Fibroblast of lung (primary cell): ENCODE results near the gene STOX2.

Experiments
- CTCF ChIP-seq, 2 donors: IDR thresholded peaks in 1 of 2; conservative IDR thresholded peaks in 1 of 2; 1 replicate in 1 of 2; 2 replicates in 1 of 2; pipeline ENCODE4 v1.5.1; 2011 to 2012; ENCODE audit warnings: low read length in 2 of 2, control low read depth in 1 of 2, inconsistent platforms in 1 of 2, low read depth in 1 of 2, mild to moderate bottlenecking in 1 of 2
- EZH2 ChIP-seq: IDR thresholded peaks from 2 replicates; pipeline ENCODE4 v1.5.1; 2012; ENCODE audit warnings: low read length, control low read depth, mild to moderate bottlenecking; ENCODE audit errors: missing control alignments

GRCh38 chr4:183858011-183858615, 47.0 kb upstream of the STOX2 start:
- no peak for TF ChIP-seq CTCF (conservative IDR thresholded peaks at IDR 0.05 in 1 of 2, IDR thresholded peaks at IDR 0.05 in 1 of 2; ENCODE audit: low read depth in 1 of 2, low read length in 2 of 2)
- no peak for TF ChIP-seq EZH2
